HepG2 (cell line): ENCODE results near the gene IGFBP6. TPM values are rescaled to one million over a fixed set of nuclear protein-coding genes. Genes with fewer than 3 reads are reported as not detected.

ENCODE experiments used
- ATRX ChIP-seq: sonication (generic); formaldehyde crosslinking; IDR thresholded peaks from 2 replicates; pipeline ENCODE4 v1.4.0; 2020; ENCODE audit warnings: missing genetic modification reagents, borderline replicate concordance
- FOXA1 ChIP-seq, 2 experiments: fragments of 450-650 bp in 1 of 2; sonication (generic) in 1 of 2; formaldehyde crosslinking in 1 of 2; IDR thresholded peaks; 2 replicates each; pipeline versions ENCODE4 v1.4.0 to v1.6.1; 2016 to 2020; ENCODE audit warnings: missing genetic modification reagents in 1 of 2
- FOXJ3 ChIP-seq: sonication (generic); formaldehyde crosslinking; IDR thresholded peaks from 2 replicates; pipeline ENCODE4 v1.4.0; 2020; ENCODE audit warnings: missing genetic modification reagents, mild to moderate bottlenecking, borderline replicate concordance
- HNRNPL ChIP-seq: fragments of 200-400 bp; formaldehyde crosslinking; IDR thresholded peaks from 2 replicates; pipeline ENCODE4 v1.6.1; 2017; ENCODE audit warnings: mild to moderate bottlenecking, low read depth, low read length
- KDM4B ChIP-seq: sonication (generic); formaldehyde crosslinking; IDR thresholded peaks from 2 replicates; pipeline ENCODE4 v1.4.0; 2020; ENCODE audit warnings: missing genetic modification reagents
- MBNL3 ChIP-seq: fragments of 250-450 bp; sonication (Bioruptor Pico); conservative IDR thresholded peaks from 2 replicates; pipeline ENCODE4 v1.8.0; 2022; ENCODE audit warnings: mild to moderate bottlenecking, inconsistent platforms
- MEIS1 ChIP-seq: sonication (generic); formaldehyde crosslinking; IDR thresholded peaks from 2 replicates; pipeline ENCODE4 v1.9.0; 2021; ENCODE audit warnings: mild to moderate bottlenecking, missing genetic modification reagents, moderate library complexity, borderline replicate concordance
- MTA3 ChIP-seq: sonication (generic); formaldehyde crosslinking; IDR thresholded peaks from 2 replicates; pipeline ENCODE4 v1.4.0; 2020; ENCODE audit warnings: missing genetic modification reagents
- NFKBIZ ChIP-seq: IDR thresholded peaks from 2 replicates; pipeline ENCODE4 v1.6.1; 2018; ENCODE audit warnings: missing genetic modification reagents, missing compliant biosample characterization
- NFYC ChIP-seq: IDR thresholded peaks from 2 replicates; pipeline ENCODE4 v1.6.1; 2016; ENCODE audit warnings: missing genetic modification reagents, missing compliant biosample characterization
- NR2F2 ChIP-seq: IDR thresholded peaks from 2 replicates; pipeline ENCODE4 v1.6.1; 2012; ENCODE audit warnings: low read depth, inconsistent platforms, borderline replicate concordance
- RARA ChIP-seq: IDR thresholded peaks from 2 replicates; pipeline ENCODE4 v1.6.1; 2016; ENCODE audit warnings: missing genetic modification reagents, missing compliant biosample characterization
- RARG ChIP-seq: sonication (generic); formaldehyde crosslinking; IDR thresholded peaks from 2 replicates; pipeline ENCODE4 v1.4.0; 2020; ENCODE audit warnings: low read depth, mild to moderate bottlenecking, missing genetic modification reagents
- RFX5 ChIP-seq: IDR thresholded peaks from 2 replicates; pipeline ENCODE4 v1.6.1; 2011; ENCODE audit warnings: low read depth, low read length, improper control_type of control experiment
- SMYD3 ChIP-seq: sonication (generic); formaldehyde crosslinking; IDR thresholded peaks from 2 replicates; pipeline ENCODE4 v1.8.1; 2023; ENCODE audit warnings: mild to moderate bottlenecking, missing genetic modification reagents
- ZBTB7B ChIP-seq: sonication (generic); formaldehyde crosslinking; IDR thresholded peaks from 2 replicates; pipeline ENCODE4 v1.4.0; 2020; ENCODE audit warnings: missing genetic modification reagents
- ZNF207 ChIP-seq: fragments of 450-650 bp; IDR thresholded peaks from 2 replicates; pipeline ENCODE4 v1.6.1; 2016; ENCODE audit warnings: antibody characterized with exemption, borderline replicate concordance
- ZNF224 ChIP-seq: sonication (generic); formaldehyde crosslinking; IDR thresholded peaks from 2 replicates; pipeline ENCODE4 v1.5.0; 2020; ENCODE audit warnings: mild to moderate bottlenecking, missing genetic modification reagents
- ZNF24 ChIP-seq: fragments of 450-650 bp; IDR thresholded peaks from 2 replicates; pipeline ENCODE4 v1.6.1; 2017; ENCODE audit warnings: antibody characterized with exemption, mild to moderate bottlenecking
- ZNF251 ChIP-seq: sonication (generic); formaldehyde crosslinking; IDR thresholded peaks from 2 replicates; pipeline ENCODE4 v1.9.0; 2021; ENCODE audit warnings: mild to moderate bottlenecking, missing genetic modification reagents
- ZNF432 ChIP-seq: sonication (generic); formaldehyde crosslinking; IDR thresholded peaks from 2 replicates; pipeline ENCODE4 v1.5.0; 2020; ENCODE audit warnings: missing genetic modification reagents, mild to moderate bottlenecking, borderline replicate concordance
- ZNF564 ChIP-seq: sonication (generic); formaldehyde crosslinking; IDR thresholded peaks from 2 replicates; pipeline ENCODE4 v1.8.1; 2023; ENCODE audit warnings: mild to moderate bottlenecking, missing genetic modification reagents
- ZNF674 ChIP-seq: sonication (generic); formaldehyde crosslinking; IDR thresholded peaks from 2 replicates; pipeline ENCODE4 v1.5.0; 2020; ENCODE audit warnings: low read depth, mild to moderate bottlenecking, missing genetic modification reagents
- ZNF747 ChIP-seq: sonication (generic); formaldehyde crosslinking; IDR thresholded peaks from 2 replicates; pipeline ENCODE4 v1.8.1; 2023; ENCODE audit warnings: missing genetic modification reagents, mild to moderate bottlenecking, borderline replicate concordance
- ZNF782 ChIP-seq: sonication (generic); formaldehyde crosslinking; IDR thresholded peaks from 2 replicates; pipeline ENCODE4 v1.4.0; 2020; ENCODE audit warnings: missing genetic modification reagents, mild to moderate bottlenecking, borderline replicate concordance
- ZSCAN21 ChIP-seq: sonication (generic); formaldehyde crosslinking; IDR thresholded peaks from 2 replicates; pipeline ENCODE4 v1.8.0; 2022; ENCODE audit warnings: mild to moderate bottlenecking, missing genetic modification reagents, moderate library complexity, borderline replicate concordance
- polyA plus RNA-seq, 8 experiments: library from polyadenylated mRNA; depleted of rRNA in 3 of 8; stranded (reverse) in 7 of 8; unstranded in 1 of 8; fragments of >200 nt; fragmentation: Illumina TruSeq in 4 of 8; extraction: Trizol in 4 of 8; gene quantifications; 2 replicates each; pipeline versions ENCODE4 v1.2.1 to v1.2.3, GENCODE V29; 2011 to 2016; ENCODE audit warnings: low read depth in 4 of 8, missing spikeins in 1 of 8, mixed read lengths in 1 of 8; ENCODE audit not compliant: insufficient read depth in 1 of 8
- total RNA-seq, 5 experiments: library from RNA; depleted of rRNA; stranded (reverse); fragments of >200 nt; fragmentation: Illumina TruSeq; extraction: Trizol; gene quantifications; 2 replicates each; pipeline ENCODE4 v1.2.3, GENCODE V29; 2016; ENCODE audit warnings: low read depth in 1 of 5
- TF ChIP-seq, protein P1 (sequence below): sonication (generic); formaldehyde crosslinking; IDR thresholded peaks from 2 replicates; pipeline ENCODE4 v1.8.0; 2022; ENCODE audit warnings: mild to moderate bottlenecking, missing genetic modification reagents; ENCODE audit not compliant: insufficient replicate concordance
- TF ChIP-seq, protein P2 (sequence below): sonication (generic); formaldehyde crosslinking; IDR thresholded peaks from 2 replicates; pipeline ENCODE4 v1.4.0; 2020; ENCODE audit warnings: missing genetic modification reagents
- TF ChIP-seq, protein P3 (sequence below): sonication (generic); formaldehyde crosslinking; IDR thresholded peaks from 2 replicates; pipeline ENCODE4 v1.8.0; 2022; ENCODE audit warnings: mild to moderate bottlenecking, missing genetic modification reagents, moderate library complexity

Gene IGFBP6
- total and polyA plus RNA-seq, 2 of the 13 experiments (the other 11 are each of a cell fraction or from before 2014, with no cell fraction given), result 3.9 to 25.2 TPM

DNA sequence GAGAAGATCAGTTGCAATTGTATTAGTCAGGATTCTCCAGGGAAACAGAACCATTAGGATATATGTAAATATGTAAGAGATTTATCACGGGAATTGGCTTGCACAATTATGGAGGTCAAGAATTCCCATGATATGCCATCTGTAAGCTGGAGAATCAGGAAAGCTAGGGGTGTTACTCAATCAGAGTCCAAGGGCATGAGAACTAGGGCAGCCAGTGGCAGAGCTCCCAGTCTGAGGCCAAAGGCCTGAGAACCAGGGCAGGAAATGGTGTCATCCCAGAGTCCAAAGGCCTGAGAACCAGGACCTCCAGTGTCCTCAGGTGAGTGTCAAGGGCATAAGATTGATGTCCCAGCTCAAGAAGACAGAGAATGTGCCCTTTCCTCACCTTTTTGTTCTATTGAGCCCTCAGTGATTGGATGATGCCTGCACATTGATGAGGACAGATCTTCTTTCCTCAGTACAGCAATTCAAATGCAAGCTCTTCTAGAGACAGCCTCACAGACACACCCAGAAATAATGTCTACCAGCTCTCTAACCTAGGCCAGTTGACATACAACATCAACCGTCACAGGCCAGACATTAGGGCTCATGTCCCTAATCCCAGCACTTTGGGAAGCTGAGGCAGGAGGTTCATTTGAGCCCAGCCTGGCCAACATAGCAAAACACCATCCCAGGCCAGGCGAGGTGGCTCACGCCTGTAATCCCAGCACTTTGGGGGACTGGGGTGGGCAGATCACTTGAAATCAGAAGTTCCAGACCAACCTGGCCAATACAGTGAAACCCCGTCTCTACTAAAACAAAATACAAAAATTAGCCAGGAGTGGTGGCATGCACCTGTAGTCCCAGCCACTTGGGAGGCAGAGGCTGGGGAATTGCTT, 48.2 kb downstream of the IGFBP6 start (continued):
- TF ChIP-seq ZNF747 (CRISPR knock-in tag) (peak; percentile 56; the same call in 1 of the 2 replicates), RARA (CRISPR knock-in tag) (peak; percentile 98), FOXA1 (IDR thresholded peaks at IDR 0.05) (no peak), FOXA1 (CRISPR knock-in tag; IDR thresholded peaks at IDR 0.05) (0 out of 2 replicates have a peak, but pooled peaks have one; percentile 8), ZNF24 (no peak), SMYD3 (CRISPR knock-in tag) (no peak), NR2F2 (peak; percentile 83), ZNF782 (CRISPR knock-in tag) (no peak), HNRNPL (no peak), MBNL3 (CRISPR knock-in tag) (no peak), ZNF207 (no peak), NFYC (CRISPR knock-in tag) (peak; percentile 32; the same call in 1 of the 2 replicates), ZNF674 (CRISPR knock-in tag) (no peak), ZNF432 (CRISPR knock-in tag) (no peak), FOXJ3 (CRISPR knock-in tag) (peak; percentile 39; the same call in 1 of the 2 replicates), KDM4B (no peak), NFKBIZ (no peak), ATRX (CRISPR knock-in tag) (no peak), ZSCAN21 (CRISPR knock-in tag) (no peak), ZNF224 (CRISPR knock-in tag) (no peak), RARG (CRISPR knock-in tag) (no peak), ZNF251 (no peak), RFX5 (no peak), MTA3 (CRISPR knock-in tag) (no peak), ZBTB7B (CRISPR knock-in tag) (no peak), MEIS1 (CRISPR knock-in tag) (no peak), ZNF564 (no peak)
- TF ChIP-seq, protein P1, sequence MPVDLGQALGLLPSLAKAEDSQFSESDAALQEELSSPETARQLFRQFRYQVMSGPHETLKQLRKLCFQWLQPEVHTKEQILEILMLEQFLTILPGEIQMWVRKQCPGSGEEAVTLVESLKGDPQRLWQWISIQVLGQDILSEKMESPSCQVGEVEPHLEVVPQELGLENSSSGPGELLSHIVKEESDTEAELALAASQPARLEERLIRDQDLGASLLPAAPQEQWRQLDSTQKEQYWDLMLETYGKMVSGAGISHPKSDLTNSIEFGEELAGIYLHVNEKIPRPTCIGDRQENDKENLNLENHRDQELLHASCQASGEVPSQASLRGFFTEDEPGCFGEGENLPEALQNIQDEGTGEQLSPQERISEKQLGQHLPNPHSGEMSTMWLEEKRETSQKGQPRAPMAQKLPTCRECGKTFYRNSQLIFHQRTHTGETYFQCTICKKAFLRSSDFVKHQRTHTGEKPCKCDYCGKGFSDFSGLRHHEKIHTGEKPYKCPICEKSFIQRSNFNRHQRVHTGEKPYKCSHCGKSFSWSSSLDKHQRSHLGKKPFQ (CRISPR knock-in tag), result no peak
- TF ChIP-seq, protein P2, sequence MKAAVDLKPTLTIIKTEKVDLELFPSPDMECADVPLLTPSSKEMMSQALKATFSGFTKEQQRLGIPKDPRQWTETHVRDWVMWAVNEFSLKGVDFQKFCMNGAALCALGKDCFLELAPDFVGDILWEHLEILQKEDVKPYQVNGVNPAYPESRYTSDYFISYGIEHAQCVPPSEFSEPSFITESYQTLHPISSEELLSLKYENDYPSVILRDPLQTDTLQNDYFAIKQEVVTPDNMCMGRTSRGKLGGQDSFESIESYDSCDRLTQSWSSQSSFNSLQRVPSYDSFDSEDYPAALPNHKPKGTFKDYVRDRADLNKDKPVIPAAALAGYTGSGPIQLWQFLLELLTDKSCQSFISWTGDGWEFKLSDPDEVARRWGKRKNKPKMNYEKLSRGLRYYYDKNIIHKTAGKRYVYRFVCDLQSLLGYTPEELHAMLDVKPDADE (CRISPR knock-in tag), result no peak
- TF ChIP-seq, protein P3, sequence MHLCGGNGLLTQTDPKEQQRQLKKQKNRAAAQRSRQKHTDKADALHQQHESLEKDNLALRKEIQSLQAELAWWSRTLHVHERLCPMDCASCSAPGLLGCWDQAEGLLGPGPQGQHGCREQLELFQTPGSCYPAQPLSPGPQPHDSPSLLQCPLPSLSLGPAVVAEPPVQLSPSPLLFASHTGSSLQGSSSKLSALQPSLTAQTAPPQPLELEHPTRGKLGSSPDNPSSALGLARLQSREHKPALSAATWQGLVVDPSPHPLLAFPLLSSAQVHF (CRISPR knock-in tag), result no peak
